GM12878 (cell line): ENCODE data around the gene HPGD. TPM values are rescaled to one million over a fixed set of nuclear protein-coding genes. Genes with fewer than 3 reads are reported as not detected.

Experiments
- ATAC-seq: fragments of 200-7000 bp; cut with Tn5 transposase; 3 replicates; pipeline ENCODE4 v1.9.1; 2020; ENCODE audit warnings: mild to moderate bottlenecking, moderate library complexity
- BruUV-seq: library from RNA; stranded (reverse); fragments of 400-500 nt; replicated peaks from 2 replicates; lab custom pipeline; 2021; lab: Mats Ljungman, UMichigan
- CTCF ChIA-PET: fragments of 300-600 bp; sonication (Branson Sonifier 250); formaldehyde crosslinking; extraction: SDS; loops from one replicate; lab custom pipeline; 2021; ENCODE audit warnings: inconsistent platforms; lab: Yijun Ruan, JAX
- POLR2A ChIA-PET: fragments of 350-600 bp; formaldehyde crosslinking; extraction: SDS; loops from one replicate; lab custom pipeline; 2021; ENCODE audit warnings: inconsistent platforms; lab: Charles Lee
- RAD21 ChIA-PET: fragments of 300-600 bp; sonication (Branson Sonifier 250); formaldehyde crosslinking; loops from one replicate; lab custom pipeline; 2023; ENCODE audit warnings: antibody characterized with exemption; ENCODE audit not compliant: unreplicated experiment; lab: Charles Lee
- SMC1A ChIA-PET: fragments of 300-600 bp; sonication (Branson Sonifier 250); formaldehyde crosslinking; loops from one replicate; lab custom pipeline; 2023; ENCODE audit not compliant: unreplicated experiment, uncharacterized antibody; lab: Charles Lee
- DNase-seq: peaks from one replicate; pipeline ENCODE4 v3.0.0-alpha.2; 2011; ENCODE audit warnings: low read depth, low spot score
- FAIRE-seq: peaks from 3 replicates; lab custom pipeline; 2011; peaks lifted over from hg19 to GRCh38; lab: Jason Lieb, UNC
- H2AFZ ChIP-seq: 2 replicates; pipeline ENCODE4 v1.6.0; 2011; ENCODE audit warnings: low read depth, low read length, control low read depth; ENCODE audit not compliant: control insufficient read depth
- H3K27ac ChIP-seq: 2 replicates; pipeline ENCODE4 v1.5.1; 2011; ENCODE audit warnings: control low read depth; ENCODE audit not compliant: control insufficient read depth, insufficient read depth
- H3K27me3 ChIP-seq, 2 experiments: replicated peaks in 1 of 2; 2 replicates each; pipeline versions ENCODE4 v1.6.0 to v1.6.1; 2011; ENCODE audit warnings: low read length in 1 of 2; ENCODE audit not compliant: control insufficient read depth in 2 of 2, insufficient read depth in 2 of 2
- H3K36me3 ChIP-seq, 2 experiments: 2 replicates each; pipeline ENCODE4 v1.5.1; 2011; ENCODE audit warnings: low read length in 1 of 2; ENCODE audit not compliant: control insufficient read depth in 2 of 2, insufficient read depth in 2 of 2
- H3K4me1 ChIP-seq: 2 replicates; pipeline ENCODE4 v1.6.1; 2011; ENCODE audit warnings: mild to moderate bottlenecking, low read length, moderate library complexity, mixed read lengths; ENCODE audit not compliant: control insufficient read depth, insufficient read depth
- H3K4me2 ChIP-seq: 2 replicates; pipeline ENCODE4 v1.6.0; 2011; ENCODE audit warnings: control low read depth; ENCODE audit not compliant: control insufficient read depth, insufficient read depth
- H3K4me3 ChIP-seq: fragments of 200-600 bp; sonication (generic); 2 replicates; pipeline ENCODE4 v1.5.1; 2016
- H3K79me2 ChIP-seq: 2 replicates; pipeline ENCODE4 v1.6.0; 2011; ENCODE audit warnings: low read length; ENCODE audit not compliant: control insufficient read depth, insufficient read depth
- H3K9ac ChIP-seq: 2 replicates; pipeline ENCODE4 v1.8.0; 2011; ENCODE audit warnings: low read length, control low read depth, mixed read lengths; ENCODE audit not compliant: control insufficient read depth, insufficient read depth
- H3K9me3 ChIP-seq: replicated peaks from 3 replicates; pipeline ENCODE4 v1.5.1; 2011; ENCODE audit warnings: mild to moderate bottlenecking, low read length; ENCODE audit not compliant: control insufficient read depth, insufficient read depth
- H4K20me1 ChIP-seq: 2 replicates; pipeline ENCODE4 v1.6.0; 2011; ENCODE audit not compliant: control insufficient read depth, insufficient read depth
- EGR1 ChIP-seq, 2 experiments: IDR thresholded peaks; 1 replicate in 1 of 2; 2 replicates in 1 of 2; pipeline ENCODE4 v1.6.1; 2011 to 2012; ENCODE audit warnings: low read depth in 2 of 2, low read length in 2 of 2, borderline replicate concordance in 1 of 2, mild to moderate bottlenecking in 1 of 2, moderate library complexity in 1 of 2
- ETV6 ChIP-seq, 2 experiments: fragments of 450-650 bp in 1 of 2; IDR thresholded peaks in 1 of 2; conservative IDR thresholded peaks in 1 of 2; 2 replicates each; pipeline ENCODE4 v1.6.1; 2014; ENCODE audit warnings: antibody characterized with exemption in 1 of 2, borderline replicate concordance in 1 of 2, low read depth in 1 of 2, mild to moderate bottlenecking in 1 of 2, moderate library complexity in 1 of 2
- GABPA ChIP-seq: IDR thresholded peaks from 2 replicates; pipeline ENCODE4 v1.6.1; 2014; ENCODE audit warnings: antibody characterized with exemption, low read depth, mild to moderate bottlenecking, inconsistent platforms
- KLF5 ChIP-seq: fragments of 450-650 bp; IDR thresholded peaks from 2 replicates; pipeline ENCODE4 v1.6.1; 2014; ENCODE audit warnings: mild to moderate bottlenecking; ENCODE audit not compliant: partially characterized antibody
- MYB ChIP-seq: fragments of 150-350 bp; IDR thresholded peaks from 2 replicates; pipeline ENCODE4 v1.6.1; 2014; ENCODE audit warnings: mild to moderate bottlenecking, low read depth, low read length, borderline replicate concordance
- PKNOX1 ChIP-seq: fragments of 450-650 bp; IDR thresholded peaks from 2 replicates; pipeline ENCODE4 v1.6.1; 2016; ENCODE audit warnings: mild to moderate bottlenecking
- POLR2A ChIP-seq: IDR thresholded peaks from 2 replicates; pipeline ENCODE4 v1.6.1; 2011; ENCODE audit warnings: low read depth, mild to moderate bottlenecking, low read length
- SMARCA5 ChIP-seq: fragments of 450-650 bp; IDR thresholded peaks from 2 replicates; pipeline ENCODE4 v1.6.1; 2017; ENCODE audit warnings: mild to moderate bottlenecking
- WRNIP1 ChIP-seq: IDR thresholded peaks from 2 replicates; pipeline ENCODE4 v1.6.1; 2011; ENCODE audit warnings: low read depth, low read length, improper control_type of control experiment, borderline replicate concordance
- ZBTB33 ChIP-seq: fragments of 450-650 bp; IDR thresholded peaks from 2 replicates; pipeline ENCODE4 v1.6.1; 2017; ENCODE audit warnings: mild to moderate bottlenecking
- WGBS: methylation state at CpG from one replicate; pipeline ENCODE4 v1.1.6; 2016; ENCODE audit warnings: low lambda C conversion rate; ENCODE audit not compliant: insufficient replicate concordance, insufficient coverage; ENCODE audit errors: missing lambda C conversion rate; 5-methylcytosine and 5-hydroxymethylcytosine counted together
- in situ Hi-C: fragments of 300-500 bp; cut with MboI; formaldehyde crosslinking; loops from 9 replicates; pipeline ENCODE4 v1.14.3; 2018; ENCODE audit warnings: mixed read lengths
- intact Hi-C: fragments of 100-400 bp; cut with micrococcal nuclease; formaldehyde crosslinking; loops from one replicate; pipeline ENCODE4 v1.14.2; 2022; ENCODE audit not compliant: unreplicated experiment
- polyA plus RNA-seq, 11 experiments: library from polyadenylated mRNA; depleted of rRNA in 4 of 11; unstranded in 6 of 11; stranded (reverse) in 5 of 11; fragments of >200 nt; fragmentation: Nextera tagmentation in 4 of 11; fragmentation: Illumina TruSeq in 1 of 11; extraction: Ambion mirVana in 4 of 11; extraction: Trizol in 1 of 11; gene quantifications; 1 replicate in 1 of 11; 2 replicates in 10 of 11; pipeline versions ENCODE4 v1.2.1 to v1.2.3, GENCODE V29; 2011 to 2016; ENCODE audit warnings: inconsistent platforms in 2 of 11, missing spikeins in 2 of 11, low read depth in 1 of 11
- total RNA-seq, 4 experiments: library from RNA; depleted of rRNA in 3 of 4; stranded (reverse); fragments of >200 nt in 3 of 4; fragmentation: Illumina TruSeq in 1 of 4; extraction: Trizol in 1 of 4; gene quantifications; 2 replicates each; pipeline versions ENCODE4 v1.2.1 to v1.2.3, GENCODE V29; 2013 to 2021

The HPGD gene
- total and polyA plus RNA-seq, 10 of the 15 experiments (the other 5 are each of a cell fraction or from before 2014, with no cell fraction given), result 0.07 to 0.41 (median 0.24) TPM; not detected in 7

- POLR2A ChIA-PET, result interaction anchor here (0.6 kb wide), 1 partner anchor 505 kb away, joined by 5 read pairs; no protein-coding TSS in a partner anchor
- Histone ChIP-seq H3K27ac (no peak overlapping the region), H3K36me3 (no peaks in the 10 kb centered on the region), H3K9ac (no peak overlapping the region), H2AFZ (no peak overlapping the region), H3K9me3 (no peaks in the 10 kb centered on the region), H3K4me1 (peaks cover 10% of the 10 kb centered on the region), H4K20me1 (no peaks in the 10 kb centered on the region), H3K4me2 (no peak overlapping the region), H3K79me2 (no peaks in the 10 kb centered on the region), H3K27me3 (no peaks in the 10 kb centered on the region), H3K4me3 (no peak overlapping the region)
- intact Hi-C loops, result no loop called here
- TF ChIP-seq WRNIP1 (no peak), POLR2A (no peak), SMARCA5 (no peak), ZBTB33 (no peak), GABPA (no peak), PKNOX1 (no peak), MYB (no peak), ETV6 (conservative IDR thresholded peaks at IDR 0.05 in 1 of 2, IDR thresholded peaks at IDR 0.05 in 1 of 2; ENCODE audit: borderline replicate concordance in 1 of 2, low read depth in 1 of 2) (no peak), KLF5 (no peak), EGR1 (IDR thresholded peaks at IDR 0.05; ENCODE audit: borderline replicate concordance in 1 of 2, low read depth in 2 of 2, low read length in 2 of 2) (no peak)
- BruUV-seq, result no TSS peak
- RAD21 ChIA-PET, result no interaction called here
- SMC1A ChIA-PET, result interaction anchor here (0.7 kb wide), 1 partner anchor 148 kb away, joined by 3 read pairs; no protein-coding TSS in a partner anchor
- CTCF ChIA-PET, result interaction anchor here (1.0 kb wide), 1 partner anchor 175 kb away, joined by 3 read pairs; no protein-coding TSS in a partner anchor
- WGBS, result 56% methylated on average over 3 of the region's 3 CpGs
- DNase-seq, result no peak
- FAIRE-seq, result no peak
- no peak for ATAC-seq
- in situ Hi-C loops, result no loop called here
These were observed 17.3 kb upstream of the HPGD start for GRCh38 chr4:174539571-174539970.
